HEK293 (cell line): ENCODE results near the gene TRMT112.
"Not testable (repeated sequence)": the region's sequence is repeated elsewhere in the genome, so short reads cannot be mapped to it uniquely, and the experiment has no call there.

Experiments
- CTCF ChIA-PET: fragments of 350-600 bp; formaldehyde crosslinking; extraction: SDS; loops from one replicate; lab custom pipeline; 2021; ENCODE audit warnings: antibody characterized with exemption; lab: Yijun Ruan, JAX
- POLR2A ChIA-PET: fragments of 300-600 bp; formaldehyde crosslinking; extraction: SDS; loops from one replicate; lab custom pipeline; 2020; ENCODE audit warnings: antibody characterized with exemption, inconsistent platforms; lab: Yijun Ruan, JAX
- H3K27ac ChIP-seq: fragments of 200-500 bp; sonication (Bioruptor generic); 2 replicates; pipeline ENCODE4 v1.5.1; 2014; ENCODE audit warnings: low read depth, low read length, control low read depth, inconsistent platforms; ENCODE audit errors: extremely low read depth
- H3K36me3 ChIP-seq, 2 experiments: fragments of 200-500 bp in 1 of 2; sonication (Bioruptor generic) in 1 of 2; 1 replicate in 1 of 2; 2 replicates in 1 of 2; pipeline ENCODE4 v1.5.1; 2014 to 2017; ENCODE audit warnings: inconsistent platforms in 2 of 2, low read length in 2 of 2; ENCODE audit not compliant: control insufficient read depth in 2 of 2, insufficient read depth in 1 of 2
- H3K4me1 ChIP-seq: fragments of 200-500 bp; sonication (Bioruptor generic); 2 replicates; pipeline ENCODE4 v1.5.1; 2014; ENCODE audit warnings: mild to moderate bottlenecking, low read length, inconsistent platforms; ENCODE audit not compliant: control insufficient read depth, insufficient read depth
- H3K4me3 ChIP-seq: 2 replicates; pipeline ENCODE4 v1.5.1; 2011; ENCODE audit warnings: low read depth, mild to moderate bottlenecking, control low read depth, low read length, moderate library complexity
- H3K9me3 ChIP-seq: fragments of 200-500 bp; sonication (Bioruptor generic); 2 replicates; pipeline ENCODE4 v1.5.1; 2014; ENCODE audit warnings: low read depth, low read length, inconsistent platforms; ENCODE audit not compliant: control insufficient read depth, insufficient read depth
- HOXC10 ChIP-seq: sonication (generic); formaldehyde crosslinking; IDR thresholded peaks from 2 replicates; pipeline ENCODE4 v1.8.1; 2023; ENCODE audit warnings: mild to moderate bottlenecking, missing genetic modification reagents
- WT1 ChIP-seq: fragments of 450-650 bp; formaldehyde crosslinking; IDR thresholded peaks from 2 replicates; pipeline ENCODE4 v1.5.1; 2016; ENCODE audit warnings: missing biosample characterization, missing genetic modification characterization
- ZEB2 ChIP-seq: fragments of 450-650 bp; formaldehyde crosslinking; IDR thresholded peaks from 2 replicates; pipeline ENCODE4 v1.5.1; 2016; ENCODE audit warnings: missing biosample characterization, missing genetic modification characterization
- ZIC2 ChIP-seq: fragments of 450-650 bp; formaldehyde crosslinking; IDR thresholded peaks from 2 replicates; pipeline ENCODE4 v1.5.1; 2016; ENCODE audit warnings: missing biosample characterization, missing genetic modification characterization
- ZNF19 ChIP-seq: fragments of 450-650 bp; formaldehyde crosslinking; IDR thresholded peaks from 2 replicates; pipeline ENCODE4; 2016; ENCODE audit warnings: missing biosample characterization, missing genetic modification characterization, low read depth
- ZNF341 ChIP-seq: fragments of 450-650 bp; formaldehyde crosslinking; IDR thresholded peaks from 2 replicates; pipeline ENCODE4; 2016; ENCODE audit warnings: low read depth, missing biosample characterization, missing genetic modification characterization
- ZNF558 ChIP-seq: fragments of 450-650 bp; formaldehyde crosslinking; IDR thresholded peaks from 2 replicates; pipeline ENCODE4 v1.5.1; 2016; ENCODE audit warnings: missing biosample characterization, missing genetic modification characterization
- ZNF561 ChIP-seq: fragments of 450-650 bp; IDR thresholded peaks from 2 replicates; pipeline ENCODE4 v1.5.1; 2018; ENCODE audit warnings: missing biosample characterization, missing genetic modification characterization, borderline replicate concordance
- TF ChIP-seq, protein P1 (sequence below): fragments of 450-650 bp; formaldehyde crosslinking; IDR thresholded peaks from 2 replicates; pipeline ENCODE4 v1.5.1; 2016; ENCODE audit warnings: missing biosample characterization, missing genetic modification characterization
- TF ChIP-seq, protein P2 (sequence below): fragments of 450-650 bp; formaldehyde crosslinking; IDR thresholded peaks from 2 replicates; pipeline ENCODE4 v1.5.1; 2016; ENCODE audit warnings: missing biosample characterization, missing genetic modification characterization

TRMT112 gene

DNA sequence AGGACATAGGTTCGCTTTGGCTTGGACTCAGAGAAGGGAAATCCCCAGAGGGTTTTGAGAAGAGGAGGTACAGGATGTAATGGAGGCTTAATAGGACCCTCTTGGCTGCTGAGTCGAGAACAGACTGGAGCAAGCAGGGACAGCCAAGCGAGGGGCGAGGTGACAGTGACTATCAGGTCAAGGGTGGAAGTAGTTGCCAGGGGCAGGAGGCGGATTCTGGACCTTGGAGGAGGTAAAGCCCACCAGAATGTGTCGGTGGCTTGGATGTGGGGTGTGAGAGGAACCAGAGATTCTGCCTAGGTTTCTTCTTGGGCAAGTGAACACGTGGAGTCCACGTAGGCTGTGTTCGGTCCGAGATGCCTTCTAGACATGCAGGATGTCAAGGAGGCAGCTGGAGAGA lies 4.4 kb downstream of the TRMT112 start (continued):
- TF ChIP-seq, protein P1, sequence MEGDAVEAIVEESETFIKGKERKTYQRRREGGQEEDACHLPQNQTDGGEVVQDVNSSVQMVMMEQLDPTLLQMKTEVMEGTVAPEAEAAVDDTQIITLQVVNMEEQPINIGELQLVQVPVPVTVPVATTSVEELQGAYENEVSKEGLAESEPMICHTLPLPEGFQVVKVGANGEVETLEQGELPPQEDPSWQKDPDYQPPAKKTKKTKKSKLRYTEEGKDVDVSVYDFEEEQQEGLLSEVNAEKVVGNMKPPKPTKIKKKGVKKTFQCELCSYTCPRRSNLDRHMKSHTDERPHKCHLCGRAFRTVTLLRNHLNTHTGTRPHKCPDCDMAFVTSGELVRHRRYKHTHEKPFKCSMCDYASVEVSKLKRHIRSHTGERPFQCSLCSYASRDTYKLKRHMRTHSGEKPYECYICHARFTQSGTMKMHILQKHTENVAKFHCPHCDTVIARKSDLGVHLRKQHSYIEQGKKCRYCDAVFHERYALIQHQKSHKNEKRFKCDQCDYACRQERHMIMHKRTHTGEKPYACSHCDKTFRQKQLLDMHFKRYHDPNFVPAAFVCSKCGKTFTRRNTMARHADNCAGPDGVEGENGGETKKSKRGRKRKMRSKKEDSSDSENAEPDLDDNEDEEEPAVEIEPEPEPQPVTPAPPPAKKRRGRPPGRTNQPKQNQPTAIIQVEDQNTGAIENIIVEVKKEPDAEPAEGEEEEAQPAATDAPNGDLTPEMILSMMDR (tag by site-specific recombination) = no peak
- TF ChIP-seq HOXC10 (CRISPR knock-in tag) = no peak

DNA sequence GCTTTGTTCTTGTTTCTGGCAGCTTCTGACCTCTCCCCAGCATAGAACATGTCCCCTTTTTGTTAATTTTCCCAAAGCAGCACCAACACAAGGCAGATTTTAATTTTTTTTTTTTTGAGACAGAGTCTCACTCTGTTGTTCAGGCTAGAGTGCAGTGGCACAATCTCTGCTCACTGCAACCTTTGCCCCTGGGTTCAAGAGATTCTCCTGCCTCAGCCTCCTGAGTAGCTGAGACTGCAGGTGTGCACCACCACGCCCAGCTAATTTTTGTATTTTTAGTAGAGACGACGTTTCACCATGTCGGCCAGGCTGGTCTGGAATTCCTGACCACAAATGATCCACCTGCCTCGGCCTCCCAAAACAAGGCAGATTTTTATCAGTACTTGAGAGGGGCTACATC lies 9.6 kb downstream of the TRMT112 start:
- H3K4me3 ChIP-seq, H3K36me3 ChIP-seq, POLR2A ChIA-PET, H3K27ac ChIP-seq, H3K4me1 ChIP-seq, H3K9me3 ChIP-seq: not testable (repeated sequence)
- CTCF ChIA-PET = interaction anchor here (0.6 to 1.6 kb wide), 4 partner anchors 47 to 458 kb away, joined by 3 to 9 read pairs (median 4); no protein-coding TSS in a partner anchor

DNA sequence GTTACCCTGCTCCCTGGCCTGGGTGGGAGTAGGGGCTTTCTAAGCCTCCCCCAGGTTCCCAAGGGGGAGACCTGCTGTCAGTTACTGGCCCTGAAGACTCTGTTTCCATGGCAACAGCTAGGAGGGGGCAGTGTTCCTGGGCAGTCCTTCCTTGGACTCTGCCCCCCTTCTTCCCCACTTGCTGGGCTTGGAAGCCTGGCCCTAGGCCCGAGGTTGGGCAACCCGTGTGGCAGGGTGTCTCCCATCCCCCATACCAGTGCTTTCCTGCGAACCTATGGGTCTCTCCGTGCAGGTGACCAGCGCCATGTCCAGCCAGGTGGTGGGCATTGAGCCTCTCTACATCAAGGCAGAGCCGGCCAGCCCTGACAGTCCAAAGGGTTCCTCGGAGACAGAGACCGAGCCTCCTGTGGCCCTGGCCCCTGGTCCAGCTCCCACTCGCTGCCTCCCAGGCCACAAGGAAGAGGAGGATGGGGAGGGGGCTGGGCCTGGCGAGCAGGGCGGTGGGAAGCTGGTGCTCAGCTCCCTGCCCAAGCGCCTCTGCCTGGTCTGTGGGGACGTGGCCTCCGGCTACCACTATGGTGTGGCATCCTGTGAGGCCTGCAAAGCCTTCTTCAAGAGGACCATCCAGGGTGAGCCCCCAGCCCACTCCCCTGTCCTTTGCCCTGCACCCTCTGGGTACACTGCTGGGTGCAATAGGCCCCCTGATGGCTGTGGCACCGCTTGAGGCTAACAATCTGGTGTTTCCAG lies 10.3 kb downstream of the TRMT112 start:
- Histone ChIP-seq H3K4me3 (peak overlapping the region; percentile 62; the same call in 1 of the 2 replicates), H3K9me3 (no peaks in the 10 kb centered on the region), H3K27ac (no peak overlapping the region), H3K36me3 (peaks cover 0 to 5% of the 10 kb centered on the region in 2 experiments; a peak in 1 of 3 replicates), H3K4me1 (no peaks in the 10 kb centered on the region)
- ChIA-PET CTCF (interaction anchor here (0.6 to 1.6 kb wide), 7 partner anchors 48 to 459 kb away, joined by 3 to 9 read pairs (median 3); no protein-coding TSS in a partner anchor), POLR2A (interaction anchor here (3.5 kb wide), 1 partner anchor 11 kb away, joined by 43 read pairs; the partner anchor contains the start of genes PRDX5 and TRMT112)
- TF ChIP-seq ZNF561 (tag by site-specific recombination) (no peak), ZNF341 (tag by site-specific recombination) (0 out of 2 replicates have a peak, but pooled peaks have one; percentile 27), ZIC2 (tag by site-specific recombination) (peak; percentile 52), ZNF558 (tag by site-specific recombination) (no peak), ZNF19 (tag by site-specific recombination) (no peak), ZEB2 (tag by site-specific recombination) (no peak)

DNA sequence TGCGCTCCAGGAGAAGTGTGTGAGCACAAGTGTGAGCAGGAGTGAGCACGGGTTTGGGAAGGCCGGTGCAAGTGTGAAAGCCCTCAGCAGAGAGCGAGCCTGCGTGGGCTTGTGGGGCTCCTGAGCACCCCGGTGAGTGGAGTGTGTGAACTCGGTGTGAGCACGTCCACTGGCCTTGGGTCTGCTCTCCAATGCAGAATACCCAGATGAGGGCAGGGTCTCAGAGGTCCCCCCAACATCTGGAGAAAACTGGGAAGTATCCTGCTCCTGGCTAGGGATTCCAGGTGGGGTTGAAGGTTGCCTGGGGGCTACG lies 10.8 kb downstream of the TRMT112 start:
- Histone ChIP-seq H3K36me3 (peaks cover 0 to 5% of the 10 kb centered on the region in 2 experiments; a peak in 1 of 3 replicates), H3K4me3 (peak overlapping the region; percentile 62), H3K27ac (peak overlapping the region; percentile 59; the same call in 1 of the 2 replicates), H3K4me1 (no peaks in the 10 kb centered on the region), H3K9me3 (no peaks in the 10 kb centered on the region)
- ChIA-PET POLR2A (interaction anchor here (3.5 kb wide), 1 partner anchor 11 kb away, joined by 43 read pairs; the partner anchor contains the start of genes PRDX5 and TRMT112), CTCF (interaction anchor here (0.6 to 0.8 kb wide), 3 partner anchors 49 to 301 kb away, joined by 3 to 7 read pairs (median 3); no protein-coding TSS in a partner anchor)
- TF ChIP-seq, protein P2, sequence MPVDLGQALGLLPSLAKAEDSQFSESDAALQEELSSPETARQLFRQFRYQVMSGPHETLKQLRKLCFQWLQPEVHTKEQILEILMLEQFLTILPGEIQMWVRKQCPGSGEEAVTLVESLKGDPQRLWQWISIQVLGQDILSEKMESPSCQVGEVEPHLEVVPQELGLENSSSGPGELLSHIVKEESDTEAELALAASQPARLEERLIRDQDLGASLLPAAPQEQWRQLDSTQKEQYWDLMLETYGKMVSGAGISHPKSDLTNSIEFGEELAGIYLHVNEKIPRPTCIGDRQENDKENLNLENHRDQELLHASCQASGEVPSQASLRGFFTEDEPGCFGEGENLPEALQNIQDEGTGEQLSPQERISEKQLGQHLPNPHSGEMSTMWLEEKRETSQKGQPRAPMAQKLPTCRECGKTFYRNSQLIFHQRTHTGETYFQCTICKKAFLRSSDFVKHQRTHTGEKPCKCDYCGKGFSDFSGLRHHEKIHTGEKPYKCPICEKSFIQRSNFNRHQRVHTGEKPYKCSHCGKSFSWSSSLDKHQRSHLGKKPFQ (tag by site-specific recombination) = peak; percentile 99
- no peak for TF ChIP-seq WT1 (tag by site-specific recombination)
